Pulmonary artery endothelial cell (primary cell): Measurements from ENCODE around the gene TULP1. TPM values are rescaled to one million over a fixed set of nuclear protein-coding genes. Genes with fewer than 3 reads are reported as not detected.

Experiments used
- DNase-seq: peaks from one replicate; pipeline ENCODE4 v3.0.0-alpha.2; 2011; ENCODE audit warnings: low read depth, low spot score
- total RNA-seq: library from RNA; depleted of rRNA; stranded (reverse); fragments of >200 nt; gene quantifications from 2 replicates; pipeline ENCODE4 v1.2.3, GENCODE V29; 2014

The TULP1 gene
- total RNA-seq, 1 donor from 2014 or later = not detected

DNA sequence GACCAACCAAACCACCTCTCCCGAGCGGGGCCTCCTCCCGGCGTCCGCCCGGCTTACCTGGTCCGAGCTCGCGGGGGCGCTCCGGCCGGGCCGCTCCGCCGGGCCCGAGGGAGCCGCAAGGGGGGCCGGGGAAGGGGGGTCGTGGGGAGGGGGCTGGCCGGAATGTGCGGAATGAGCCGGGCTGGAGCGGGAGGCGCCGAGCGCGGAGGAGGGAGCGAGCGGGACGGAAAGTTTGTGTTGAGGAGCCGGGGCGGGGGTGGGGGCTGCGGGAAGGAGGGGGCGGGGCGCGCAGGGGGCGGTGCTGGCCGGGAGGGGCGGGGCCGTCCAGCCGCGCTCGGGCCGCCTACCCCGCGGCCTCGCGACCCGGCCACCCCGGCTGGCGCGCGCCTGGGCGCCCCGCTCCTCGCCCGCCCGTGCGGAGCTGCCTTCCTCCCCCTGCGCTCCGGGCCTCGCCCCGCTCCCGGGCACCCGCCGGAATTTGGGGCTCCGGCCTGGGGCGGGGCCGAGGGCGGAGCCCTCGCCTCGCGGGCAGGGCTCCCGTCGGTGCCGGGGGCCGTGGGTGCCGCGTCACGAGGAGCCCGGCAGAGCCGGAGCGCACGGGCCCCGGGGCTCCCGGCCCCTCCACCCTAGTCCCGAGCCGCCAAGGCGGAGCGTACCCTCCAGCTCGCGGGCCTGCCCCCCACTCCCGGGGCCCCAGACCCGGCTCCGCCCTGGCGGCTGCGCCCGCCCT lies 15.7 kb downstream of the TULP1 start, which contains the start of gene TEAD3:
TSS of gene TEAD3 (minus strand) at position 239 of the 730 bp plus-strand sequence.
- no peak for DNase-seq

DNA sequence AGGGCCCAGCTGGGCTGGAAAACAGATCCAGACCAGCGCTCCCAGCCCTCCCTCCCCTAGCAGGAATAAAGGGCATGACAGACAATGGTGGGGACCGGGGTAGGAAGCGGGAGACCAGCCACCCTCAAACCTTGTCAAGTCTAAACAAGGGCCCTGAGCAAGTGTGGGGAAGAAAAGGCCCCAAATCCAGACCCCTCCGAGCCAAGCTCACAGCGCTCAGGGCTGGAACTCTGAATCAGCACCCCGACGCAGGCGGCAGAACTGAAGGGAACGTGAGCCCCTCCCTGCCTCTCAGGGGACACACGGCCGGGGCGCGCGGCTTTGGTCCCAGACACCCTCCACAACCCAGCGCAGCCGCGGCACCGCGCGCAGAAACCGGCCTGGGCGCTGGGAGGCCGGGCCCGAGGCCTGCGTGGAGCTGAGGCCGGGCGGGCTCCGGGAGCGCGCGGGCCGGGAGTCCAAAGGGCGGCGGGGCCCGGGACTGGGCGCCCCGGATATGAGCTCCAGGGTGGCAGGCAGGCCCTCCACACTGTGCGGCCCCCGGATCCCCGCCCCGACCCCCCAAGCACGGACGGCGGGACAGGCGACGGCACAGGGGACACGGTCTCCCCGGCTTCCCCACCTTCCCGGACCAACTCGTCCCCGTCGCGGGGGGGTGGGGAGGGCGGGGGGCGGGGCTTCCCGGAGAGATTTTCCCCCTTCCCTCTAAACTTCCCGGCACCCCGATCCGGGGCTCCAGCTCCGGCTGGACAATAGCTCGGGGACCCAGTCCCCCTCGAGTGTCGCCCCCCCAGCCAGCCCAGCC lies 16.5 kb downstream of the TULP1 start:
- DNase-seq = no peak

DNA sequence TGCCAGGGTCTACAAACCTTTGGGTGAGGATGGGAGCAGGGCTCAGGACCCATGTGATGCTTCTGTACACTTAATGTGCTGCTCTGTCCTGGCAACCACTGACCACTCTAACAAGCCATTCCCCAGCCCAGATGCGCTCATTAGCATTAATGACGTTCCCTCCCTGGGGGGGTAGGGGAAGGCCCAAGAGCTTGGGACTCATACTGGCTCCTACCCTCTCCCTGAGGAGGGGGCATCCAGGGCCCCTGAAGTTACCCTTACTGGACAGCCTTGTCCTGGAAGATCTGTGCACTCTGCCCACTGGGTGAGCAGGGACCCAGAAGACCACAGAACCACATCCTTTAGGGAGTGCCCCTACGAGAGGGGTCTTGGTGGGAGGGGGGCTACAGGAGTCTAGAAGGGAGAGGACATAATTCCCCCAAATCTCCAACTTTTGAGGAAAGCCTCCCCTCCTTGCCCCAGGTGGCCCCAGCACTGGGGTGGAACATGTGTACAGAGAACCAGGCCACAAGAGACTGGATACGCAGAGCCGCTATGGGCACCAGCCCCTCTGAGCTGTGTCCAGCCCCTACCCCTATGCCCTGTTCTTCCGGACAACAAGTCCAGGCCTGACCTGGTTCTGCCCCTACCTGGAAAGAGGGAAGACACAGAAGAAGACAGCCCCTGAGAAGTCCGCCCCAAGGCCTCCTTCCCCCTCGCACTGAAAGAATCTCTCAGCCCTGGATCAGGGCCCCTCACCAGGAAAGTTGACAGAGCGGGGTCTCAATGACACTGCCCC lies 17.2 kb downstream of the TULP1 start:
- no peak for DNase-seq

GRCh38 chr6:35494161-35494563 lies 18.5 kb downstream of the TULP1 start:
- no peak for DNase-seq

GRCh38 chr6:35493307-35493983 lies 19.3 kb downstream of the TULP1 start:
- no peak for DNase-seq

DNA sequence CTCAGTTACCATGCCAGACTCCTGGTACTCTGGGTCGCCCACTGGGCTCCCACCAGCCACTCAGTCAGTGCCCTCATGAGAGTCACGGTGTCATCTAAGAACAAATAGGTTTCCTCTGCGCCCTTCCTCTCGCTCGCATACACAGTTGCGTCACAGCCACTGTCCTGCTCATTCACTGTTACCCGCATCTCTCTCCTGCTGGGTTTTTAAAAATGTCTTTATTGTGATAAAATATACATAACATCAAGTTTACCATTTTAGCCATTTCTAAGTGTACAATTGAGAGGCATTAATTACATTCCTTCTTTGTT lies 19.8 kb downstream of the TULP1 start:
- no peak for DNase-seq

GRCh38 chr6:35492258-35492973 lies 20.3 kb downstream of the TULP1 start:
- no peak for DNase-seq

- DNase-seq = no peak
Measured at GRCh38 chr6:35491558-35492257, 21.0 kb downstream of the TULP1 start.

DNA sequence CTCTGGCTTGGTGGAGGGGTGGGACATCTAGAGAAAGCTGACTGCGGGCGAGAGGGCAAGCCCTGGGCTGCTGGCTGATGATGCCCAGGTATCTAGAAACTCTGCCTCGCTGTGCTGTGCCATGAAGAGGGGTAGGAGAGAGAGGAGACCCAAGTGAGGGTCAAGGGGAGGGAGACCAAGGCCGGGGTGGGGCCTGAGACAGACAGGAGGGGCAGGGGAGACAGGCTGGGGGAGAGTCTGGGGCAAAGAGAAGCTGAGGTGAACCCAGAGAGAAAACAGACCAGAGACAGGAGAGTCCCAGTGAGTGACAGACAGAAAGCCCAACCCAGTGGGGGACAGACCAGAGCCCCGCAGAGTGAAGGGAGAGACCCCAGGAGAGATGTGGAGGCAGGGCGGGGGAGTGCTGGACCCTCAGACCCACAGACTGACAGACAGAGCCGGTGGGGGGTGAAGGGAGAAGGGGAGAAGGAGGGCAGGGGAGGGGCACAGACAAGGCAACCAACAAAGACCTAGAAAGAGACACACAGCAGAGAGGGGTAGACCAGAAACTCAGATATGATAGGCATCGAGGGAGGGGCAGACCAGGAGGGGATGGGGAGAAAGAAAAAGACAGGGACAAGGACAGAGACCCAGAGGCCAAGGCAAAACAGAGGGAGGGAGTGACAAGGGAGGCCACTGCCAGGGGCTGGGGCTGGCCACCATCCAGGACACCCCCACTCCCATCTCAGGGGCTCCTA lies 21.7 kb downstream of the TULP1 start:
- DNase-seq = no peak

DNA sequence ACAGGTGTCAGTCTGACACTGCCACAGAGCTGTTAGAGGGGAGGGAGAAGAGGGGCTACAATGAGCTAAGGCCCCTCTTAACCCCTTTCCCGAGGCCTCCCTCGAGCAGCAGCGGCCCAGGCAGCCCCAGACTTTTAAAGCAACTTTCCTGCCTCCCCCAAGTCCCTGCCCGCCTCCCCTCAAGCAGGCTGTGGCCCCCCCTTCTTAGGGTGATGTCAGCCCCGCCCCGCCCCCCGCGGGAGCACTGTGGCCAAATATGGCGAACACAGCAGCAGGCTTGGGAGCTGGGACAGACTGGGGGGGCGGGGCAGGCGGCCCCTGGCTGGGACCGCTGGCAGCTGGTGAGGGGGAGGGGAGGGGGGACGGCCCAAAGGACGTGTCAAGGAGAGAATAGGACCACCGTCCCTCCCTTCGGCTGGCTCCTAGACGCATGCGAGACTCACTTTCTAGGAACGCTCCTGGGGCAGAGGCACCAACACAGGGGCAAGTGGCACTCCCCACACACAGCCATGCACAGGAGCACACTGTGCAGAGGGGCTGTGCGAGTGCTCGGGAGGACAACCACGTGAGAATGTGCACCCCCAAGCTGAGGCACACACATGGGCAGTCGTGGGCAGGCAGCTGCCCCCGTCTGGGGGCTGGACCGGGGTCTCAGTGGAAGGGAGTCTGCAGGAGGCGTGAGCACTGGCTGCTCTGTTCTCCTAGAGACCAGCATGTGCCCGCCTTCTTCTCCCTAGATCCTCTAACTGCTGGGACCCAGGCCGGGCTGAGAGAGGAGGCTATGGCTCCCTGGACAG lies 22.5 kb downstream of the TULP1 start:
- no peak for DNase-seq

- no peak for DNase-seq
Measured at GRCh38 chr6:35489066-35489465, 23.6 kb downstream of the TULP1 start.

DNA sequence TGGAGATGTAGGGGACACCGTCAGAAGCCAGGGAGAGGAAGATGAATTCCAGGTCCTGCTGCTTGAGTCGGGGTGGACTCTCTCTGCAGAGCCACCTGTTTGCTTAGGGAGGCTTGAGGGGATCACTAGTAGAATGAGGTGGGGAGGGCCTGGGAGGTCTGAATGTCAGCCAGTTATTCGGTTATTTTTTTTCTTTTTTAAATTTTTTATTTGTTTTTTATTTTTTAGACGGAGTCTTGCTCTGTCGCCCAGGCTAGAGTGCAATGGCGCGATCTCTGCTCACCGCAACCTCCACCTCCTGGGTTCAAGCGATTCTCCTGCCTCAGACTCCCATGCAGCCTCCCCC lies 24.2 kb downstream of the TULP1 start:
- DNase-seq = no peak

DNA sequence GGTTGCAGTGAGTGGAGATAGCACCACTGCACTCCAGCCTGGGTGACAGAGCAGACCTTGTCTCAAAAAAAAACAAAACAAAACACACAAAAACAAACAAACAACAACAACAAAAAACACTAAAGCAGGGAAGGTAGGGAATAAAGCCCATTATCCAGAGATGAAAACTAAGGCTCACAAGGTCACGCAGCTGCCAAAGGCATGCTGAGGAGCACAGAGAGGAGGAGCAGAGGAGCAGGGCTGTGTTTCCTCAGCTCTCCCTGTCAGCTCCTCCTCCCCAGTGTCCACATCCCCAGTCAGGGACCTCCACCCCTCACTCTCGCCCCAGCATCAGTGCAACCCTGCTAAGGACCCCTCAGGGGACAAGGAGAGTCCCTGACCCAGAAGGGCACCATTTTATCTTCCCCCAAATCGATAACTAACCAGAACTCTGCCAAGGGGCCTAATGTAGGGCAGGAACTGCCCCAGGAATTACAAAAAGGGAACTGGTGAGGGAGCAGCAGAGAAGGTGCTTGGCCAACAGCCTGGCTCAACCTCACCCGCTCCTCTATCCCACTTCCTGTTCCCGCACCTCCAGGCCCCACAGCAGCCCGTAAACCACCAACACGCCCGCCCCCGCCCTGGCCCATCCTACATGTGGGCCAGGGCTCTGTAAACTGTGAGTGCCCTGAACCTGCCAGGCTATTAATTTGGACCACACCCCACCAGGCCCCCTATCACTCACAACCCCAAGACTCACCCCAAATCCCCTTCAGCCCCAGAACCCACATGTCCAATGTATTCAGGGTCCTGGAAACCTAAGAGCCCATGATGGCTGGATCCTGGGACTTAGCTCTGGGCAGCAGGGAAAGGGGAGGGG lies 24.8 kb downstream of the TULP1 start:
- no peak for DNase-seq

- no peak for DNase-seq
Measured at GRCh38 chr6:35486005-35486925, 26.4 kb downstream of the TULP1 start.

- DNase-seq = no peak
Measured at GRCh38 chr6:35485402-35485877, 27.3 kb downstream of the TULP1 start.

DNA sequence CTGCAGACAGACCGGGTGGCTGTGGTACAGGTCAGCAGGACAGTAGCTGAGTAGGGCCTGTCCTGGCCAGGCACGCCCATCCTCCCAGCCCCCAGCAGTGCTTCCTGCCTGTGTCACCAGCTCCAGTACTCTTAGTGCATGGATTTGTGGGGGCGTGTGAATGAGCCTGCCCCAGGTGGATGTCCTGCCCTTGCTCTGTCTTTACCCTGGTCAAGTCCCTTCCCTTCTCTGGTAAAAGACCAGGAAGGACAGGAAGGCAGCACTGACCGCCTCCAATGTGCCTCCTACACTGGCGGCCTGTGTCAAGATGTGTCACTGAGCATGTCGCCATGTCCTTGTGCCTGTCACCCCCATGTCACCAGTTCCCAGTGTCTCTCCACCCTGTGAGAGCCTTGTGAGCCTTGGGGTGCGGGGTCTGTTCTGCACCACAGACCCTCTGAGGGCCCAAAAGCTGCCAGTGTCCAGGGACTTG lies 27.7 kb downstream of the TULP1 start:
- DNase-seq = no peak
